NCI-H1930 (cell line): ENCODE results near the gene SH3RF3.

Experiments used
- DNase-seq, 2 experiments: peaks; one replicate each; lab custom pipeline; 2025; lab: John Stamatoyannopoulos, UW

The SH3RF3 gene

DNA sequence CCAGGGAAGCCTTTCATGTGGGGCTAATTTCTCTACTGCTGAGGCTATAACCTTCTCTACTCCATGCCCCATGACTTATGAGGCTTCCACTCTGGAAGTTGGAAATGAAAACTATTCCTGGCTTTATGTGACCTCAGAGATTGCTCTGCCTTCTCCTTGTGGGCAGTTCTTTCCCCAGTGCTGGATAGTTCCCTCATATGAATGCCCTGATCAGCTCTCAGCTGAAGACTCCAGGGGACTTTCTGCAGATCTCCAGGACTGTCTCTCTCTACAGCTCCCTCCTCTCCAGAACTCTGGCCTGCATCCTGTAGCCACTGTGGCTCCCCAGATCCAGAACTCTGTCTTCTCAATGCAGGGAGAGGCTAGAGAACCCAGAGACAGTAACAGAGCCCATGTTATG is 249.7 kb downstream of the SH3RF3 start:
- DNase-seq = no peak

GRCh38 chr2:109379507-109379906 is 250.5 kb downstream of the SH3RF3 start:
- no peak for DNase-seq

- no peak for DNase-seq
These were observed 251.7 kb downstream of the SH3RF3 start for GRCh38 chr2:109380502-109381326.

DNA sequence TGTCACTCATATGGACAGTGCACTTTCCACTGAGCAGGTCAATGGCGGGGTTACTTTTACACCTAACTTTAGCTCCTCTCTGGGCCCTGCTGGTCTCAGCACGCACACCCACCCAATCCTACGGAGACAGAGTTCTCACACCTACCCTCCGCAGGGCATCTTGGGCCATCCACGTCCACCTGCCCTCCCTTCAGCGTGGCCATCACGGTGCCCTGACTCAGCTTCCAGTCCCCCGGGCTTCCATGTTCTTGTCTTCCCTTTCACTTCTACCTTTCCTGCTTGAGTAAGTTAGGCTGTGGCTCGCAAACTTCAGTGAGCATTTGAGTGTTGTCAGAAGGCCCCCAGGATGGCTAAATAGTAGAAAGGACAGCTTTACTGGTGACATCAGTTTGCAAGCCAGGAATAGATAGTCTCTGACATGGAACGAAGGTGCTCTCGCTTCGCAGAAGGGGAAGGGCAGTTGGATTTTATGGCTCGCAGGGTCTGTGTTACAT is 252.4 kb downstream of the SH3RF3 start:
- no peak for DNase-seq

DNA sequence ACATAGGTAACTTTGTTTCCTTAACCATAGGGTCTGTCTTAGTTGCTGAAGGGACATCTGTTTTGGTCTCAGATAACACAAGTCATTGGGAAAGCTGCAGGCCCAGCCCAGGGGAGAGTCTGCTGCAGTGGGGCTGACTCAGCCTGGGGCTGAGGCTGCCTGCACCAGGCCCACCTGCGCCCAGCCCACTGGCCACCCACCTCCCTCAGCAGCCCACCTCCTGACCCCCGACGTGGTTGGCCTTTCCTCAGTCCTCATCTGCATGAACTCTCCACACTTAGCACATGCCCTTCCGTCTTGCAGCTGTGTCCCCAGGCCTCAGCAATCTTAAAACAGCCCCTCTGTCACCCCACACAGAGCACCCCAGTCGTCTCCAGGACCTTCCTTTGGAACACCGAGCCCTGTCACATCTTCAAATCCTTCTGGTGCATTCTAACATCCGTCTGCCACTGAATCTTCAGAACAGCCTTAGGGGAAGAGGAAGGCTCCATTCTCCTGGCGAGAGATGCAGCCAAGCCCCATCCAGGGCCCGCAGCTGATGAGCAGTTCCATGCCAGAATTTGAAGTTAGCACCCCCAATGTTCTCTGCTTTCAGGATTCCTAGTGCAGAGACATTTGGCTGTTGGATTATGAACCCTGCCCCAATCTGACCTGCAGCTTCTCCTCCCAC is 253.4 kb downstream of the SH3RF3 start:
- DNase-seq = no peak

GRCh38 chr2:109382951-109383350 is 253.9 kb downstream of the SH3RF3 start:
- no peak for DNase-seq

DNA sequence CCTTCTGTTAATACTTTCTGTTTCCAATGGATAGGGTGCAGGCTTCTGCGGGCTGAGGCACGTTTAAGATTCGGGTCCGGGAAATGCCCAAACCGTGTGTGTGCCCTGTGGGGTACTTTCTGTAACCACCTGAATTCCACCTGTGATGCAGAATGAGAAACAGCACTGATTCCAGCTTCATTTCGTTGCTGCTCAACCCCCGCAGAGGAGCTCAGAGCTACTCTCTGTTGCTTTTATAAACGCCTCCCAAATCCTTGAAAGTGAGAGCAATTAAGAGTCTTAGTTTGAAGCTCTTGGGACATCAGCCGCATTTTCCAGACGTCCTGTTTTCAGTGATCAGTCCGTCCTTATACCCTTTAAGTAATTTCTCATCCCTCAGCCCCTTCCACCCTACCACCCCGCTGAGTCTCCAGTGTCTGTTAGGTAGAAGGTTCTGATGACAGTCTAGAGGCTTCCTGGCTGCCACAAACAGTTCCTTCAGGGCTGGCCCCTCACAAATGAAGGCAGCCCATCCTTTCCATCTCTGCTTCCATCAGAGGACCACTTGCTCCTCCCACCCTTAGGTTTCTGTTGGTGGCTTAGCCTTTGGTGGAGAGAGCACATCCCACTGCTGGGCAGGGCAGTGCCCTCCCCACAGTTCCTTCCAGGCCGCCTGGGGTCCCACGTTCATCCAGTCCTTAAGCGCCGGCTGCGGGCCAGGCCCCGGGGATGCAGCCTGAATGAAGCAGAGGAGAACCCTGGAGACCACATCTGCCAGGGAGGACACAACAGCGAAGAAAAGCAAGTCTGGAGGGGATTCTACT is 254.7 kb downstream of the SH3RF3 start:
- DNase-seq = no peak

DNA sequence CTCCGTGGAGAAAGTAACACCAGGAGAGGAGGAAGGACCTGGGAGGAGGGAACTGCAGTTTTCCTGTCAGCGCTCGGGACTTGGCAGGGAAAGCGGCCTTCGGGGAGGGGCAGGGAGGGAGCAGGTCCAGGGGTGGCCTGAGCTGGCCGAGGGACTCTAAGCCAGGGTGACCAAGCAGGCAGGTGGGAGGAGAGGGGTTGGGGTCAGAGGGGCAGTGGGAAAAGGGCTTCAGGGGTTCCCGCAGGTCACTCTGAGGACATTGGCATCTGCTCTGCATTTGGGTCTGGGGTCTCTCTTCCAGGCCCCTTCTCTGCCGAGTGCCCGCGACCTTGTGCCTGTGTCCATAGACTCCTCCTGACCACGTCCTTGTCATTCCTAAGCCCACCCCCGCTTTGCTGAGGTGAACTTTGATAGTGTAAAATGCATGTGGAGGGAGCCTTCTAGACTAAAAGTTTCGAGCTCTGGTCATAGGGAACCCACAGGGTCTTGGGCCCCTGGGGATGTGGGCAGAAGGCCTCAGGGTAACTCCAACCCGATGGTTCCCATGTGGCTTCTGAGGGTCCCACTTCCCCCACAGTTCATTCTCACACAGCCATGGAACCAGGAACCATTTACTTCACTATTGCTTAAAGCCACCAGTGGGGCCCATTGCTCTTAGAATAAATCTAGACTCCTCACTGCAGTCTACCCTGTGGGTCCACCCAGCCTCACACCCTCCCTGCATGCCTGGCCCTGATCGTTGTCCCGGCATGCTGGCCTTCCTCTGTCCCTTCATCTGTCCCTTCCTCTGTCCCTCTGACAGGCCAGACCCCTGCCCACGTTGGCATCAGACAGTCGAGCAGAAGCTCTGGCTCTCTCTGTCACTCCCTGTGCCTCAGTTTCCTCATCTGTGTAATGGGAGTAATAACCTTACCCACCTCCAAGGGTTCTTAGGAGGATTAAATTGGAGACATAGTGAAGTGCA is 255.6 kb downstream of the SH3RF3 start:
- DNase-seq = no peak

- DNase-seq = no peak
These were observed 256.5 kb downstream of the SH3RF3 start for GRCh38 chr2:109385506-109385905.

GRCh38 chr2:109386004-109386695 is 257.1 kb downstream of the SH3RF3 start:
- DNase-seq = no peak

GRCh38 chr2:109387221-109387735 is 258.3 kb downstream of the SH3RF3 start:
- DNase-seq = no peak

DNA sequence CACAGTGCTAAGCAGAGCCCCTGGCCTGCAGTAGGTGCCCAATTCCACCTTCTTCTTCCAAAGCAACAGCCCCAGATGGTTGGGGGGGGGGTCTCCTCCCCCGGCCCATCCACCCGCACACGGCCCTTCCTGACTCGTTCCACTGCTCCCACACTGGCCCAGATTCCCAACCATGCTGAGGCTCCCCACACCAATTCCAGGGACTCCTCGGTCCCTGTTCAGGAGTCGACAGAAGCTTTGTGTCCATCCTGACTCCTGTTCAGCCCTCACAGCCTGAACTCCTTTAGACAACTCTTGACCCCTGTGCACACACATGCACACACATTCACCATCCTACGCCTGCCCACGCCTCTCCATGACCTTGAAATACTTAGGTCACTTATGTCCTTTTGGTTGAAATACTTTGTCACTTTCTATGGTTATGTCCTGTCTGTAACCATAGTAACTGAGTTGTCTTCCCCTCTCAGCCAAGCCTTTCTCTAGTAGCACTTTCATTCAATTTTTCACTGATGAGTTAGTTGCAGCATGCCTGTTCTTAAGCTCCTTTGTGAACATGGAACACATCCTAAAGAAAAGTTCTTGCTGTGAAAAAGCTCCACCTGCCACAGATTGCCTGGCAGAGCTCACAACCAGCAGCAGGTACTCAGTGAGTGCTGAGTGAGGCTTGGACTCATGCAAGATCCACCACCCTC is 258.9 kb downstream of the SH3RF3 start:
- DNase-seq = no peak

- no peak for DNase-seq
These were observed 262.2 kb downstream of the SH3RF3 start for GRCh38 chr2:109391243-109391642.

GRCh38 chr2:109392140-109392539 is 263.1 kb downstream of the SH3RF3 start:
- no peak for DNase-seq

DNA sequence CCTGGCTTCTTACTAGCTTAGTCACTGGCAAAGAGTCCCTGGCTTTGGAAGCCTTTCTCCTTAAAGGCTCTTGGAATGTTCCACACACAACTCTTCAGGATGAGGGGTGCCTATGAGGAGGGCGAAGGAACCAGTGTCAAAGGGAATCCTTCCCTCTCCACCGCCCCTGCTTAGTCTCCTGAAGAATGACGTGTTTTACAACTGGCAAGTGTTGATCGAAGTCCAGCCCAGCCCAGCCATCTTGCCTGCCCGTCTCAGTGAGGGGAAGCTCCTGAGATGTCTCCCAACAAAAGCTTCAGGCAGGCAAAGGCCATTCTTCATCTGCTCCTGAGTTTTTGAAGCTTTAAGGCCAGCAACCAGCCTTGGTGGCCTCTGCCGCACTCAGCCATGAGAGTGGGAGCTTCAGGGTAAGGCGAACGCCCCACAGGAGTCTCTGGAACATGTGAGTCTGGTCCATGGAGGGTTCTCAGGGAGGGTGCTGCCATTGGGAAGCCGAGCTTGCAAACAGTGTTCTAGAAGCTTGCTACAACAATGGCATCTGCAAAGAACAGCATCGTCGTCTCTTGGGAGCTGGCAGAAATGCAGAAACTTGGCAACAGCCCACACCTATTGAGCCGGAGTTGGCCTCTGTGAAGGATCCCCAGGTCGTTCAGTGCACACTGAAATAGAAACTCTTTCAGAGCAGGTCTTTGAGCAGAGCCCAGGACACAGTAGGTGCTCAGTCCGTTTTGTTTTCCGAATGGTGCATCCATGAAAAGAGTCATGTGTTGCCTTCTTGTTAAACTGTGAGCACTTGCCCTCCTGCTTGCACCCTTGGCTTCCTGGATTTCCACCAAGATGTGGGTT is 264.0 kb downstream of the SH3RF3 start:
- DNase-seq = no peak

GRCh38 chr2:109393662-109393972 is 264.6 kb downstream of the SH3RF3 start:
- no peak for DNase-seq

DNA sequence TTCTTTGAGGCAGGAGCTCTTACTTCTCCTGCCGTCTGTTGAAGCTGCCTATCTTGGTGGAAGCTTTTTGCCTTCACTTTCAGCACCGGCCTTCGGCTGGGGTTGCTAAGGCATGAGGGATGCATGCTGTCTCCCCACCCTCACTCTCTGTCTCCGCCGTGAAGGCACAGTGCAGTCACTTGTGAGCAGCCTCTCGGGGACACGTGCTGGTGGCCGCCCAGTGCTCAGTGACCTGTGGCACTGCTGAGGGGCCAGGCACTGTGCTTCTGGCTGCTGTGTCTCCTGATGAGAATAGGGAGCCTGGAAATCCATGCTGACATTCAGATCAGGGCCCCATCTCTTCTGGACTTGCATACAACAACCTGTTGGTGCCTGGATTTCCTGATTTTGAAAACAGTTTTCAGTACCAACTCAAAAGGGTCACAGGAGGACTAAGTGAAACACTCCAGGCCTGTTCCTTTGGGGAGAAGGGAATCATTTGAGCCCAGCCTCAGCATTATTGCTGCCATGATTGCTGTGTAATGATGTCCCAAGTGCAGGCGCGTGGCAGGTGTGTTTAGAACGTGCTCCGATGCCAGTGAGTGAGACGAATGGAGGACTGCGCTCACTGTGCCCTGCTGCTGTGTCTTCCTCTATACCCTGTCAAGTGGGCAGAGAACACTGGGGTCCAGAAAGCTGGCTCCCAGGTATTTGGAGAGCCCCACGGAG is 266.6 kb downstream of the SH3RF3 start:
- no peak for DNase-seq
